GM19043 (cell line): ENCODE results near the gene ZNF576.
"Not testable (repeated sequence)": the region's sequence is repeated elsewhere in the genome, so short reads cannot be mapped to it uniquely, and the experiment has no call there.

ENCODE experiments used
- ATAC-seq: cut with Tn5 transposase; IDR thresholded peaks from one replicate; pipeline ENCODE4 v1.9.1; 2021; ENCODE audit warnings: low read depth; ENCODE audit not compliant: unreplicated experiment

Gene ZNF576

GRCh38 chr19:43644181-43644580 lies 47.8 kb downstream of the ZNF576 start:
- no peak for ATAC-seq

GRCh38 chr19:43648633-43649032 lies 52.2 kb downstream of the ZNF576 start:
- ATAC-seq = no peak

GRCh38 chr19:43649514-43649913 lies 53.1 kb downstream of the ZNF576 start:
- no peak for ATAC-seq

GRCh38 chr19:43650276-43650675 lies 53.9 kb downstream of the ZNF576 start:
- ATAC-seq = not testable (repeated sequence)
